Right atrium auricular region (tissue), 2 donors: Measurements from ENCODE around the gene ARID5B. TPM values are rescaled to one million over a fixed set of nuclear protein-coding genes. Genes with fewer than 3 reads are reported as not detected.

ENCODE experiments used
- DNase-seq: peaks from one replicate; pipeline ENCODE4 v3.0.0-alpha.2; 2019; ENCODE audit warnings: low spot score
- H3K27ac ChIP-seq, 2 donors: fragments of 200-600 bp; sonication (generic); 1 replicate in 1 of 2; 2 replicates in 1 of 2; pipeline ENCODE4 v1.5.1; 2016 to 2019
- H3K27me3 ChIP-seq, 2 donors: fragments of 200-600 bp; sonication (generic); one replicate each; pipeline versions ENCODE4 v1.5.1 to v1.6.0; 2017 to 2019
- H3K36me3 ChIP-seq: fragments of 200-600 bp; sonication (generic); one replicate; pipeline ENCODE4 v1.5.1; 2016
- H3K4me1 ChIP-seq, 2 donors: fragments of 200-600 bp; sonication (generic); one replicate each; pipeline versions ENCODE4 v1.5.1 to v1.6.0; 2017 to 2019
- H3K4me3 ChIP-seq, 2 donors: fragments of 200-600 bp; sonication (generic); 1 replicate in 1 of 2; 2 replicates in 1 of 2; pipeline ENCODE4 v1.5.1; 2017 to 2019; ENCODE audit warnings: mild to moderate bottlenecking in 1 of 2, moderate library complexity in 1 of 2
- H3K9me3 ChIP-seq, 2 donors: fragments of 200-600 bp; sonication (generic); one replicate each; pipeline ENCODE4 v1.5.1; 2019
- CTCF ChIP-seq, 2 donors: fragments of 200-600 bp; sonication (generic); IDR thresholded peaks; one replicate each; pipeline ENCODE4 v1.5.1; 2019; ENCODE audit warnings: antibody characterized with exemption in 2 of 2
- total RNA-seq, 2 donors: library from RNA; depleted of rRNA; stranded (reverse); fragments of >200 nt; gene quantifications; one replicate each; pipeline ENCODE4 v1.1.0, GENCODE V29; 2016

Gene ARID5B
- total RNA-seq, 2 donors from 2014 or later, result 37.9 to 53.4 TPM

- peaks cover 74% of the 10 kb centered on the region for H3K36me3 ChIP-seq
- peaks cover 0 to 64% of the 10 kb centered on the region in 2 donors for H3K4me1 ChIP-seq
- H3K9me3 ChIP-seq, result no peaks in the 10 kb centered on the region
- no peak overlapping the region for H3K4me3 ChIP-seq
- no peak for DNase-seq
- H3K27ac ChIP-seq, result peak overlapping the region; percentile 97 to 98
- TF ChIP-seq CTCF (IDR thresholded peaks at IDR 0.05), result no peak
- H3K27me3 ChIP-seq, result no peaks in the 10 kb centered on the region
Measured at GRCh38 chr10:62063795-62064472, 162.4 kb downstream of the ARID5B start.

DNA sequence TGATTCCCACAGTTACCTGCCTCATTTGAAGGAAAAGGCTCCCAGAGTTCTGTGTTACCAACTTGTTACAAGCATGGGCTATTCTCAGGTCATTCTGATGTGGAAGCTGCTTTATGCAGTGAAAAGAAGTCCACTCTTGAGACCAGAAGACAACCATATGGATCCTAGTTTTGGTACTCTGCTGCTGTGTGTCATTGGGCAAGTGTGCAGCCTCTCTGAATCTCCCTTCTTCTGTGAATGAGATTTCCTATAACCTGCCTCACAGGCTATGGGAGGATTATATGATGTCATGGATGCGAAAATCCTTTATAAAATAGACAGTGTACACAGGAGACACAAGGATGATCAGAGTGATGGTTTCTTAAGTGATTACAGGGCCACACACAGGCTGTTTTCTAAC lies 166.1 kb downstream of the ARID5B start:
- Histone ChIP-seq H3K36me3 (peaks cover 78% of the 10 kb centered on the region), H3K27me3 (no peaks in the 10 kb centered on the region), H3K27ac (peak overlapping the region in 1 of 2 donors; percentile 76), H3K9me3 (no peaks in the 10 kb centered on the region), H3K4me1 (peaks cover 0 to 59% of the 10 kb centered on the region in 2 donors), H3K4me3 (no peak overlapping the region)
- no peak for DNase-seq
- no peak for TF ChIP-seq CTCF (IDR thresholded peaks at IDR 0.05)

- H3K4me3 ChIP-seq, result no peak overlapping the region
Measured at GRCh38 chr10:62068464-62068863, 167.0 kb downstream of the ARID5B start.

DNA sequence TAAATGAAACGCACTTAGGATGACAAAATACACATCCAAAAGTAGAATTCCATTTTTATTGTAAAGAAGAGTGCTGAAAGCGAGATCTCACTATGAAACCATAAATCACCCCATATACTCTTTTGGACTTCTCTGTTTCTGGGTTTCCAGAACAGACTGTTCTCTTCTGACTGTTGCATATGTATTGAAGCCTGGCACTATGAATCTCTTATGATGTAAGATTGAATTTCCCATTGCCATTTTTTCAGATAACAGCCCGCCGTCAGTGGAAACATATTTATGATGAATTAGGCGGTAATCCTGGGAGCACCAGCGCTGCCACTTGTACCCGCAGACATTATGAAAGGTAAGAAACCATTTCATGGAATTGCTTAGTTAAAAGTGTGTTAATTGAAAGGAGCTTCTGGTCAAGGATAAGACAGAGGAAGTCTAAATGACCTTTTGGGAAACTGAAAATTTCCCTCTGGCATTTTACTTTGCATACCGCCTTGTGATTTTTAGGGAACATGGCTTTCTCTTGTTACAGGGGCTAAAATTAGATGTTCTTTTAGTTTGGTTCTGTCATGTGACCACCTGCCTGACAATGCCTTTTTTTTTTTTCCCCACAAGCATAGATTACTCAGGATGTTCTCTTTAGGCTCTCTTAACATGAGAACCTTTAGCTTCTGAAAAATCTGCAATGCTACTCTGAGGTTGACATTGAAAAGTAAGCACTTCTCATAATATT lies 168.1 kb downstream of the ARID5B start:
- DNase-seq, result no peak
- Histone ChIP-seq H3K27me3 (no peaks in the 10 kb centered on the region), H3K36me3 (peaks cover 98% of the 10 kb centered on the region), H3K4me3 (no peak overlapping the region), H3K9me3 (no peaks in the 10 kb centered on the region), H3K27ac (peak overlapping the region; percentile 74 to 76), H3K4me1 (peaks cover 0 to 58% of the 10 kb centered on the region in 2 donors)
- no peak for TF ChIP-seq CTCF (IDR thresholded peaks at IDR 0.05)

More at GRCh38 chr10:62068464-62068863, 167.0 kb downstream of the ARID5B start:
- H3K4me1 ChIP-seq, result peaks cover 0 to 60% of the 10 kb centered on the region in 2 donors
- H3K9me3 ChIP-seq, result no peaks in the 10 kb centered on the region
- H3K27ac ChIP-seq, result peak overlapping the region; percentile 74 to 76
- H3K36me3 ChIP-seq, result peaks cover 87% of the 10 kb centered on the region
- H3K27me3 ChIP-seq, result no peaks in the 10 kb centered on the region
- DNase-seq, result no peak
- no peak for TF ChIP-seq CTCF (IDR thresholded peaks at IDR 0.05)

DNA sequence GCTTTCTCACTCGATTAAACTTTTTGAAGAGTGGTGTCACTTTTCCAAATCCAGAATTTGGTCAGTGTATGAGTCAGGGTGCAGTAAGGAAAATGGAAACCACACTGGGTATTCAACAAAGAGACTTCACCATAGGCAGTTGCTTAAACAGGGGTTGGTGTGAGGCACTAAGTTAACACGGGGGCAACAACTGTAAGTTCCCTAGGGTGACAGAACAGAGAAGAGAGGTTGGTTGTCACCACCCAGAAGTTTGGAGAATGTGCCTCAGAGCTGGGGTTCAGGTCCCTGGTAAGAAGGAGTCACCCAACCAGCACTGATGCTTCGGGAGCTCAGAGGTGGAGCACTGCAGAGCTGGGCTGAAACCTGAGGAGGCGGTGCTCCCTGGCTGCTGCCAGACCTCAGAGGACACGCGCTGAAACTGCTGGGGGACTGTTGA lies 170.4 kb downstream of the ARID5B start:
- no peaks in the 10 kb centered on the region for H3K27me3 ChIP-seq
- no peaks in the 10 kb centered on the region for H3K9me3 ChIP-seq
- H3K36me3 ChIP-seq, result peaks cover 89% of the 10 kb centered on the region
- DNase-seq, result no peak
- H3K4me3 ChIP-seq, result no peak overlapping the region
- peaks cover 0 to 76% of the 10 kb centered on the region in 2 donors for H3K4me1 ChIP-seq
- H3K27ac ChIP-seq, result peak overlapping the region in 1 of 2 donors; percentile 38
- TF ChIP-seq CTCF (IDR thresholded peaks at IDR 0.05), result no peak
